Activated CD8-positive, alpha-beta T cell treated with anti-CD3 and anti-CD28 coated beads for 36 hours (primary cell): ENCODE results near the gene CLIC4. TPM values are rescaled to one million over a fixed set of nuclear protein-coding genes. Genes with fewer than 3 reads are reported as not detected.
A peak's percentile ranks its signal among the peaks of the same experiment; 100 is the strongest.

Source experiments
- ATAC-seq: fragments of 200-7000 bp; cut with Tn5 transposase; one replicate; pipeline ENCODE4 v1.10.0; 2021; ENCODE audit warnings: mild to moderate bottlenecking, moderate library complexity
- CTCF ChIA-PET: fragments of 350-600 bp; sonication (Branson Sonifier 250); formaldehyde crosslinking; loops from one replicate; lab custom pipeline; 2021; ENCODE audit warnings: antibody characterized with exemption; lab: Charles Lee
- POLR2A ChIA-PET: fragments of 350-600 bp; sonication (Branson Sonifier 250); formaldehyde crosslinking; loops from one replicate; lab custom pipeline; 2021; ENCODE audit warnings: antibody characterized with exemption; lab: Charles Lee
- DNase-seq: peaks from one replicate; pipeline ENCODE4 v3.0.0-alpha.2; 2020
- H3K27ac Mint-ChIP-seq: one replicate; pipeline ENCODE4 v1.8.0; 2021; ENCODE audit warnings: mild to moderate bottlenecking, mixed read lengths
- H3K27me3 Mint-ChIP-seq: one replicate; pipeline ENCODE4 v1.8.0; 2021; ENCODE audit warnings: mixed read lengths
- H3K36me3 Mint-ChIP-seq: one replicate; pipeline ENCODE4 v1.8.0; 2021; ENCODE audit warnings: low read depth, mixed read lengths
- H3K4me1 Mint-ChIP-seq: one replicate; pipeline ENCODE4 v1.8.0; 2021; ENCODE audit warnings: low read depth, mixed read lengths
- H3K4me3 Mint-ChIP-seq: one replicate; pipeline ENCODE4 v1.8.0; 2021; ENCODE audit warnings: mild to moderate bottlenecking, moderate library complexity, mixed read lengths
- H3K9me3 Mint-ChIP-seq: one replicate; pipeline ENCODE4 v1.8.0; 2021; ENCODE audit warnings: mixed read lengths
- CTCF ChIP-seq: fragments of 200-600 bp; IDR thresholded peaks from one replicate; pipeline ENCODE4 v1.8.0; 2022; ENCODE audit warnings: antibody characterized with exemption, mild to moderate bottlenecking
- intact Hi-C: fragments of 100-400 bp; cut with micrococcal nuclease; formaldehyde crosslinking; loops from one replicate; pipeline ENCODE4 v1.10.0; 2022
- total RNA-seq, 2 experiments: library from RNA; stranded (reverse); gene quantifications; one replicate each; pipeline ENCODE4 v1.2.3, GENCODE V29; 2021

The CLIC4 gene
- total RNA-seq, 2 experiments from 2014 or later: 19.7 to 21.8 TPM

- no peak for TF ChIP-seq CTCF
- no peak for ATAC-seq
- no peaks in the 10 kb centered on the region for H3K9me3 Mint-ChIP-seq
- POLR2A ChIA-PET: no interaction called here
- CTCF ChIA-PET: interaction anchor here (0.6 to 1.2 kb wide), 3 partner anchors 13 to 337 kb away, joined by 3 to 5 read pairs (median 3); no protein-coding TSS in a partner anchor
- no peaks in the 10 kb centered on the region for H3K27me3 Mint-ChIP-seq
- intact Hi-C loops: no loop called here
- peaks cover 13% of the 10 kb centered on the region for H3K4me1 Mint-ChIP-seq
- H3K27ac Mint-ChIP-seq: no peak overlapping the region
- no peak for DNase-seq
- no peaks in the 10 kb centered on the region for H3K36me3 Mint-ChIP-seq
- no peak overlapping the region for H3K4me3 Mint-ChIP-seq
These were observed 122.0 kb downstream of the CLIC4 start for GRCh38 chr1:24867084-24867870.

DNA sequence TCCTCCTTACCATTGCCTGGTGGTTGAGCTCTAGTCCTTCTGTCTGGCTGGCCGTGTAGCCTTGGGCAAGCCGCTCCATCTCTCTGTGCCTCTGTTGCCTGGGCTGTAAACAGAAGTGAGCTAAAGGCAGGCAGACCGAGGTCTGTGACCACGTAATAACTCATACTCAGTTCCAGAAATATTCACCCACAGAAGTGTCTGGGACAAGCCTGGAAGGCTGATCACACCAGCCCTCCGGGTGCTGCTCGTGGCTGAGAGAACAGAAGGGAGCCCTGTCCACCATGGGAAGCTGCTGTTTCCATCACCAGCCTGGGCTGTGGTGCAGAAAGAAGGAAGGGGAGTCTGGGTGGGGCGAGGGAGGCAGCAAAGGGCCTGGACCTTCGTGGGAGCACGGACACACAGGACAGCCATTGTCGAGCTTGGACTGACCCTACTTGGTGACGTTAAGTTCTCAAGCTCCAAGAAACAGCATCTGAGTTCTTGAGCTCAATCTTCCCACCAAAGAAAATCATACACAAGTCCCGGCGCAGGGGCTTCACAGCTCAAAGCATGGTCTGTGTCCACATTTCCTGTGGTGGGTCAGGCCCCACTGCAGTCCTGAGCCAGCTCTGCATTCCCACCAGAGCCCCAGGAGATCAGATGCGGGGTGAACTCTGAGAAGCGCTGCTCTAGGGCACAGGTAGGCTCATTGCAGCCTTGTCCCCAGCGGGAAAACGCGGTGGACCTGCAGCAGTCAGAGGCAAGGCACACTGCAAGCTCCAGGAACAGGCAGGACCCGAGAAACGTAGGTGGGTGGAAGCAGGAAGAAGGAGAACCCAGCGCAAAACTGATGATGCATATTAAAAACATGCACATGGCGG is 123.0 kb downstream of the CLIC4 start:
- H3K4me1 Mint-ChIP-seq: peaks cover 13% of the 10 kb centered on the region
- CTCF ChIA-PET: interaction anchor here (0.6 to 1.2 kb wide), 4 partner anchors 12 to 336 kb away, joined by 3 to 5 read pairs (median 4); no protein-coding TSS in a partner anchor
- no peak for TF ChIP-seq CTCF
- intact Hi-C loops: no loop called here
- no peaks in the 10 kb centered on the region for H3K36me3 Mint-ChIP-seq
- no peak overlapping the region for H3K4me3 Mint-ChIP-seq
- no peaks in the 10 kb centered on the region for H3K27me3 Mint-ChIP-seq
- POLR2A ChIA-PET: no interaction called here
- H3K9me3 Mint-ChIP-seq: no peaks in the 10 kb centered on the region
- H3K27ac Mint-ChIP-seq: no peak overlapping the region
- ATAC-seq: no peak
- no peak for DNase-seq

DNA sequence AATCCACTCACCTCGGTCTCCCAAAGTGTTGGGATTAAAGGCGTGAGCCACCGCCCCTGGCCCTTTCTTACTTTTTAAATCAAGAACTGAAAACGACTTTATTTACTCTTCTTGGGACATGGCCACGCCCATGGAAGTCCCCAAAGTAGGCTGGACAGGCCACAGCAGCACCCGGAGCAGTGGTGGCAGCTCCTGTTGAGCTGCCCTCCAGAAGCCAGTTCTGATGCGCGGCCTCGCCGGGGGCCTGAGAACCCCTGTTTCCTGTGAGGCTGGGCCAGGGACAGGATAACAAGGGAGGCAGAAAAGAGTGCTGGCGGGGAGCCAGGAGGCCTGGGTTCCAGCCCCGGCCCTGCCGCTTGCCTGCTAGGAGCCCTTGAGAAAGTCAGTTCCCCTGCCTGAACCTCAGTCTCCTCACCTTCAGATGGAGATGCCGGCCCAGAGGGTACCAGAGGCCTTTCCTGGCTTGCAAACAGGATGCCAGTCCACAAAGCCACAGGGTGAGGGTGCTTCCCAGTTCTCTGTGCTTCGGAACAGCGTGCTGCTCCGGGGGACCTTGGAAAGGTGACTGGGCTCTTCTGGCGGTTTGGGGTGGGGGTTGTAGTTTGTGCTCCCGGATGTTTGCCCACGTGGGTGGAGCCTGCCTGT is 125.4 kb downstream of the CLIC4 start:
- Mint-ChIP-seq H3K36me3 (no peaks in the 10 kb centered on the region), H3K27me3 (no peaks in the 10 kb centered on the region), H3K9me3 (no peaks in the 10 kb centered on the region), H3K27ac (no peak overlapping the region), H3K4me1 (peaks cover 13% of the 10 kb centered on the region), H3K4me3 (no peak overlapping the region)
- POLR2A ChIA-PET: no interaction called here
- CTCF ChIA-PET: interaction anchor here (0.7 kb wide), 1 partner anchor 335 kb away, joined by 3 read pairs; no protein-coding TSS in a partner anchor
- ATAC-seq (peak; percentile 55), DNase-seq (peak; percentile 57)
- TF ChIP-seq CTCF: no peak
- intact Hi-C loops: no loop called here

DNA sequence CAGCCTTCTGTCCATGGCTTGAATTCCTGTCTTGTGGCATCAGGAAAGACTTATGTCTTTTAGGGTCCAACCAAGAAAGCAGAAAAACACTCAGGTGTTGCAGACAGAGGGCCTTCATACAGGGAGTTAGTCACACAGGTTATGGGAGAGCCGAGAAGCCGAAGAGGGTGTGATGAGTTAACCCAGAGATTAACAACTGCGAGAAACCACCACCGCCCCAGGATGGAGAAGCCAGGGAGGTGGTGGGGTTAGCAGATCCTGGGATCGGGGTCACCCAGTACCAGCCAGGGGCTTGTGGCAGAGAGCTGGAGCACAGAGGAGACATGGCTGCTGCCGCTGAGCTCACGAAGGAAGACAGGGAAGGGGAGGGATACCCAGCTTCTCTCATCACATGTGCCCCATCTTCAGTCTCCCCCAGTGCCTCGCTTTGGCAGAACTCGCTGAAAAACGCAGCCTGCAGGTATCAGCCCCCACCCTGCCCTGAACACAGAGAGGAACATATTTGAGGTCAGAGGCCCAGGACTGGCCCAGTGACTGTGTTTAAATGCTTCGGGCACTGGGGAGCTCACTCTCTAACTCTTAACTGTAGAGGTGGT is 126.2 kb downstream of the CLIC4 start:
- H3K9me3 Mint-ChIP-seq: no peaks in the 10 kb centered on the region
- no peak overlapping the region for H3K4me3 Mint-ChIP-seq
- CTCF ChIA-PET: interaction anchor here (0.6 to 0.7 kb wide), 2 partner anchors 8 to 334 kb away, joined by 3 read pairs; no protein-coding TSS in a partner anchor
- intact Hi-C loops: no loop called here
- DNase-seq: no peak
- TF ChIP-seq CTCF: no peak
- ATAC-seq: no peak
- H3K36me3 Mint-ChIP-seq: no peaks in the 10 kb centered on the region
- H3K27me3 Mint-ChIP-seq: no peaks in the 10 kb centered on the region
- POLR2A ChIA-PET: no interaction called here
- H3K27ac Mint-ChIP-seq: no peak overlapping the region
- peaks cover 13% of the 10 kb centered on the region for H3K4me1 Mint-ChIP-seq
